Vagina (tissue), 2 donors: ENCODE results near the gene PPL. TPM values are rescaled to one million over a fixed set of nuclear protein-coding genes. Genes with fewer than 3 reads are reported as not detected.

ENCODE experiments used
- DNase-seq, 2 donors: peaks; one replicate each; pipeline ENCODE4 v3.0.0-alpha.2; 2017; ENCODE audit errors: extremely low spot score in 2 of 2
- H3K27ac ChIP-seq: fragments of 200-600 bp; sonication (generic); one replicate; pipeline ENCODE4 v1.5.1; 2019
- H3K27me3 ChIP-seq: fragments of 200-600 bp; sonication (generic); one replicate; pipeline ENCODE4 v1.5.1; 2019
- H3K36me3 ChIP-seq, 2 donors: fragments of 200-600 bp; sonication (generic); one replicate each; pipeline ENCODE4 v1.5.1; 2017 to 2019
- H3K4me1 ChIP-seq: fragments of 200-600 bp; sonication (generic); one replicate; pipeline ENCODE4 v1.5.1; 2019
- H3K4me3 ChIP-seq, 2 donors: fragments of 200-600 bp; sonication (generic); 1 replicate in 1 of 2; 2 replicates in 1 of 2; pipeline ENCODE4 v1.5.1; 2016 to 2019
- H3K9me3 ChIP-seq: fragments of 200-600 bp; sonication (generic); one replicate; pipeline ENCODE4 v1.5.1; 2019
- POLR2A ChIP-seq, 2 donors: fragments of 450-650 bp; IDR thresholded peaks; one replicate each; pipeline ENCODE4 v1.6.1; 2017; ENCODE audit warnings: antibody characterized with exemption in 2 of 2, mild to moderate bottlenecking in 2 of 2, moderate library complexity in 2 of 2
- POLR2AphosphoS5 ChIP-seq, 2 donors: sonication (generic); formaldehyde crosslinking; IDR thresholded peaks; one replicate each; pipeline ENCODE4 v1.9.0; 2017; ENCODE audit warnings: antibody characterized with exemption in 2 of 2, mild to moderate bottlenecking in 2 of 2, low read depth in 1 of 2; ENCODE audit not compliant: insufficient read depth in 1 of 2
- intact Hi-C: fragments of 100-400 bp; cut with DNase I; formaldehyde crosslinking; loops from one replicate; pipeline ENCODE4 v1.15.1; 2023
- total RNA-seq: library from RNA; depleted of rRNA; stranded (reverse); fragments of >200 nt; gene quantifications from one replicate; pipeline ENCODE4 v1.2.3, GENCODE V29; 2016
- TF ChIP-seq, protein P1 (sequence below), 3 experiments: fragments of 450-650 bp in 2 of 3; fragments of 200-600 bp in 1 of 3; sonication (generic) in 1 of 3; IDR thresholded peaks; one replicate each; pipeline ENCODE4 v1.5.1; 2017 to 2019; ENCODE audit warnings: antibody characterized with exemption in 3 of 3, mild to moderate bottlenecking in 2 of 3, moderate library complexity in 2 of 3

PPL gene
- total RNA-seq, 1 donor from 2014 or later, result 391 TPM

DNA sequence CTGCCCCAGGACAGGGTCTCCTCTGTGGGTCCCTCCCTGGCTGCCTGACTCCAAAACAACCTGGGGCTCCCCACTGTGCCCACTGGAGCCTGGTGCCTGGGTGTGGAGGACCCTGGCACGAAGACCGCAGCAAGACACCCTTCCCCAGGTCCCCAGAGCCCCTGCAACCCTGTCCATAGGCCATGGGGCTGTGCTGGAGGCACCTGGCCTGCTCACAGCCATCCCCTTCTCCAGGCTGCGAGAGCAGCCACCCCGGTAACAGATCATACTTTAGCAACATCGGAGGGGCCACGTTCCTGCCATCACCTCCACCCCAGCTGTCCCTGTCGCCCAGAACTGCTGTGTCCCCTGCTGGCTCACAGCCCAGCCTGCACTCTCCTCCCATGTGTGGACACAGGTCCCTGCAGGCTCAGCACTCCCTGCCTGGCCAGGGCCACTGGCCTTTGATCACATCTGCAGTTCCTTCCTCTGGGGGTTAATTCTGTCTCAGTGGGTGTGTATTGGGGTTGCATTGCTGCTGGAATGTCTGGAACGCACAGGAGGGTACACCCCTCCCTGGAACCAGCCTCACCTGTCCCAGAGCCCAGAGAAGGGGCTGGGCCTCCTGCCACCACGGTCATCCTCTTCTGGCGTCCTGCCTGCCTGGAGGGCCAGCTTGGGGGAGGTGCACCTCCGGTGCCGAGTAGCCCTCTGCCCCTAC is 12.2 kb downstream of the PPL start:
- intact Hi-C loops, result no loop called here
- no peak for TF ChIP-seq POLR2A (IDR thresholded peaks at IDR 0.05)
- no peak for TF ChIP-seq POLR2AphosphoS5 (IDR thresholded peaks at IDR 0.05; ENCODE audit: insufficient read depth in 1 of 2, low read depth in 1 of 2)
- TF ChIP-seq, protein P1, sequence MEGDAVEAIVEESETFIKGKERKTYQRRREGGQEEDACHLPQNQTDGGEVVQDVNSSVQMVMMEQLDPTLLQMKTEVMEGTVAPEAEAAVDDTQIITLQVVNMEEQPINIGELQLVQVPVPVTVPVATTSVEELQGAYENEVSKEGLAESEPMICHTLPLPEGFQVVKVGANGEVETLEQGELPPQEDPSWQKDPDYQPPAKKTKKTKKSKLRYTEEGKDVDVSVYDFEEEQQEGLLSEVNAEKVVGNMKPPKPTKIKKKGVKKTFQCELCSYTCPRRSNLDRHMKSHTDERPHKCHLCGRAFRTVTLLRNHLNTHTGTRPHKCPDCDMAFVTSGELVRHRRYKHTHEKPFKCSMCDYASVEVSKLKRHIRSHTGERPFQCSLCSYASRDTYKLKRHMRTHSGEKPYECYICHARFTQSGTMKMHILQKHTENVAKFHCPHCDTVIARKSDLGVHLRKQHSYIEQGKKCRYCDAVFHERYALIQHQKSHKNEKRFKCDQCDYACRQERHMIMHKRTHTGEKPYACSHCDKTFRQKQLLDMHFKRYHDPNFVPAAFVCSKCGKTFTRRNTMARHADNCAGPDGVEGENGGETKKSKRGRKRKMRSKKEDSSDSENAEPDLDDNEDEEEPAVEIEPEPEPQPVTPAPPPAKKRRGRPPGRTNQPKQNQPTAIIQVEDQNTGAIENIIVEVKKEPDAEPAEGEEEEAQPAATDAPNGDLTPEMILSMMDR (IDR thresholded peaks at IDR 0.05), result no peak
- no peaks in the 10 kb centered on the region for H3K27me3 ChIP-seq
- peaks cover 0 to 11% of the 10 kb centered on the region in 2 donors for H3K36me3 ChIP-seq
- H3K4me3 ChIP-seq, result no peak overlapping the region
- H3K4me1 ChIP-seq, result peaks cover 50% of the 10 kb centered on the region
- H3K27ac ChIP-seq, result peak overlapping the region; percentile 45
- DNase-seq, result no peak
- H3K9me3 ChIP-seq, result no peaks in the 10 kb centered on the region

DNA sequence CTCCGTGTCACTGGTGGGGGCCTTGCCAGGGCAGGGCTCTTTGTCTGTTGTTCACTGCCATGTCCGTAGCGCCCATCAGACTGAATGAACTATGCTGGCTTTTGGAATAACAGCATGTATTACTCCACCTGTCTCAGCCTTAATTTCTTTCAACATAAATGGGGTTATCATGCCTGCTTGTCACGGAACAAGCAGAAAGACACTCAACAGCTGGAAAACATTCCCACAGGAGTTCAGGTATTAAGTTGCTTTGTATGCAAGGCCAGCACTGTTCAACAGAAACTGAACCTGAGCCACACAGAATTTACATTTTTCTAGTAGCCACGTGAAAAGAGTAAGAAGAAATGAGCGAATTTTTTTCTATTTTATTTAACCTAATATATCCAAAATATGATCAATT is 13.1 kb downstream of the PPL start:
- H3K4me3 ChIP-seq, result no peak overlapping the region
- H3K4me1 ChIP-seq, result peaks cover 52% of the 10 kb centered on the region
- no peaks in the 10 kb centered on the region for H3K9me3 ChIP-seq
- H3K27ac ChIP-seq, result peak overlapping the region; percentile 45
- no peaks in the 10 kb centered on the region for H3K27me3 ChIP-seq
- TF ChIP-seq, protein P1 (IDR thresholded peaks at IDR 0.05), result no peak
- TF ChIP-seq POLR2A (IDR thresholded peaks at IDR 0.05) (no peak), POLR2AphosphoS5 (IDR thresholded peaks at IDR 0.05; ENCODE audit: insufficient read depth in 1 of 2, low read depth in 1 of 2) (no peak)
- H3K36me3 ChIP-seq, result peaks cover 0 to 11% of the 10 kb centered on the region in 2 donors
- DNase-seq, result no peak
- intact Hi-C loops, result no loop called here

DNA sequence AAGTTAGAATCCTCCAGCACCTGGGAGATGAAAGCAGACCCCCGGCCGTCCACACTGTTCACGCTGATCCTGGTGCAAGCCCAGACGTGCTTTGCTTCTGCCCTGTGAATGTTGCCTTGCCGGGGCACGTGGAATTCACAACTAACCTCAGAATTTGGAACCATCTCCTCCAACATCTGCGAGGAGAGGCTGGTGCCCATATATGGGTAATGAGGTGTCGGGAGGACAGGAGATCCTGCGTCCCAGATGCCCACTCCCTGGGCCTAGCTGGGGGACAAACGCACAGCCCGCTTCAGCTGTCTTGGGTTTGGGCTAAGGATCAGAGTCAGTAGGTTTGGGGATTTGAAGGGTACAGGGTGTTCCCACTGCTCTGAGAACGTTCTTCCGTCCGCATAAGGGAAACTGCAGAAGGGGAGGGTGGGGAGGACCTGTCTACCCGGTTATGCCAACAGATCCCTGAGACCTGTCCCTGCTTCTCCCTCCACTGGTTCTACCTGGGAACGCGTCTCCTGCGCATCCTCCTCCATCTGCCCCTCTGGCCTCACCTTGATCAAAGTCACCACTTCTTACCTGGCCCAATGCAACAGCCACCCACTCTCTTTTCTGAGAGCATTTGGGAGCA is 14.1 kb downstream of the PPL start:
- intact Hi-C loops, result no loop called here
- no peak for DNase-seq
- Histone ChIP-seq H3K9me3 (no peaks in the 10 kb centered on the region), H3K27ac (peak overlapping the region; percentile 78), H3K4me1 (peaks cover 59% of the 10 kb centered on the region), H3K27me3 (no peaks in the 10 kb centered on the region), H3K4me3 (no peak overlapping the region), H3K36me3 (peaks cover 0 to 10% of the 10 kb centered on the region in 2 donors)
- TF ChIP-seq POLR2A (IDR thresholded peaks at IDR 0.05), result no peak
- peak in 1 of 2 donors; percentile 59 for TF ChIP-seq POLR2AphosphoS5 (IDR thresholded peaks at IDR 0.05; ENCODE audit: insufficient read depth in 1 of 2, low read depth in 1 of 2)

DNA sequence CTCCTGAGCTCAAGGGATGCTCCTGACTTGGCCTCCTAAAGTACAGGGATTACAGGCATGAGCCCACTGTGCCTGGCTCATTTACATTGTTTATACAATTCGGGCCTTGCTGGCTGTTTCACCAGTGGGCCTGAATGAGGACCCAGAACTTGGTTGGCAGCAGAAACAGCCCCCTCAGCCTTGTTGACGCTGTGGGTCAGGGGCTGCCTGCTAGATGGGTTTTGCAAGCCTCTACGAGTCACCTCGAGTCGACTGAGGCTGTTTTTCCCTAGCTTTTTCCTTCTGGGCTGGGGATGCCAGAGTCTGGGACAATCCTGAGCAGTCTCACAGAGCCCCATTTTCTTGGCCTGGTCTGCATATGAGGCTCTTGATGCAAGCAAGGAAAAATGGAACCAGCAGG is 16.1 kb downstream of the PPL start:
- H3K27me3 ChIP-seq, result no peaks in the 10 kb centered on the region
- peak overlapping the region; percentile 78 for H3K27ac ChIP-seq
- H3K4me1 ChIP-seq, result peaks cover 76% of the 10 kb centered on the region
- no peak for TF ChIP-seq POLR2AphosphoS5 (IDR thresholded peaks at IDR 0.05; ENCODE audit: insufficient read depth in 1 of 2, low read depth in 1 of 2)
- no peak for DNase-seq
- H3K9me3 ChIP-seq, result no peaks in the 10 kb centered on the region
- peaks cover 0 to 3% of the 10 kb centered on the region in 2 donors for H3K36me3 ChIP-seq
- intact Hi-C loops, result no loop called here
- no peak overlapping the region for H3K4me3 ChIP-seq

DNA sequence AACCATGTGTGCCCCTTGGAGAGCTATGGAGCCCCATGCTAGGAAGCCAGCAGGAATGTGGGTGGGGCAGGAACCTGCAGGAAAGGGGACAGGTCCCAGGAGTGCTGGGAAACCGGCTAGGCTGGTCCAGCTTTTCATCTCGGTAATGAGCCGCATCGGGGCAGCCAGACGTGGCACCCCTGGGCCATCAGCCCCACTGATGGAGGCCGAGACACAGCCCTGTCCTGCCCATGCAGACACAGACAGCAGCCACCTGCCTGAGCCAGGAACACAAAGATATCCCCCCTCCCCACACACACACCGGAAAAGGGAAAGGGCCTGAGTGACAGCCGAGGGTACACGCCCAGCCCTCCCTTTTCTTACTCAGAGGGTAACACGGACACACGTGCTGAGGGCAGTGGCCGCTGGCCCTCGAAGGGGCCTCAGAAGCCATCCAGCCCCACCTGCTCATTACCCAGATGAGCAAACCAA is 18.1 kb downstream of the PPL start:
- intact Hi-C loops, result no loop called here
- Histone ChIP-seq H3K27me3 (no peaks in the 10 kb centered on the region), H3K27ac (peak overlapping the region; percentile 53), H3K9me3 (no peaks in the 10 kb centered on the region), H3K4me3 (no peak overlapping the region), H3K36me3 (peaks cover 0 to 3% of the 10 kb centered on the region in 2 donors), H3K4me1 (peaks cover 61% of the 10 kb centered on the region)
- DNase-seq, result no peak
- TF ChIP-seq, protein P1 (IDR thresholded peaks at IDR 0.05), result no peak
- peak in 1 of 2 donors; percentile 41 for TF ChIP-seq POLR2AphosphoS5 (IDR thresholded peaks at IDR 0.05; ENCODE audit: insufficient read depth in 1 of 2, low read depth in 1 of 2)

DNA sequence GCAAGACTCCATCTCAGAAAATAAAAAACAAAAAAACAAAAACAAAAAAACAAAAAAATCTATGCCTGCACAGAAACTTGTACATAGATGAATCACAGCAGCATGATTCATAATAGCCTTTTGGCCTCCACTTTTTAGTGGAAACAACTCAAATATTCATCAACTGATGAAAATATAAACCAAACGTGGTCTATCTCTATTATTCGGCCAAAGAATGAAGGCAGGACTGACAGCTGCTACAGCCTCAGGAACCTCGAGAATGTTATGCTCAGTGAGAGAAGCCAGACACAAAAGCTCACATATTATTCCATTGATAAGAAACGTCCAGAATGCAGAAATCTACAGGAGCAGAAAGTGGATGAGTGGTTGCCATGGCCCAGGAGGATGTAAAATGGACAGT is 19.8 kb downstream of the PPL start:
- Histone ChIP-seq H3K9me3 (no peaks in the 10 kb centered on the region), H3K36me3 (peaks cover 0 to 6% of the 10 kb centered on the region in 2 donors), H3K27me3 (no peaks in the 10 kb centered on the region), H3K4me3 (no peak overlapping the region), H3K27ac (peak overlapping the region; percentile 49), H3K4me1 (peaks cover 45% of the 10 kb centered on the region)
- TF ChIP-seq POLR2A (IDR thresholded peaks at IDR 0.05), result no peak
- TF ChIP-seq, protein P1 (IDR thresholded peaks at IDR 0.05), result no peak
- no peak for TF ChIP-seq POLR2AphosphoS5 (IDR thresholded peaks at IDR 0.05; ENCODE audit: insufficient read depth in 1 of 2, low read depth in 1 of 2)
- DNase-seq, result no peak
- intact Hi-C loops, result no loop called here
